ENCODE measurements around the gene ZNF491.

DNA sequence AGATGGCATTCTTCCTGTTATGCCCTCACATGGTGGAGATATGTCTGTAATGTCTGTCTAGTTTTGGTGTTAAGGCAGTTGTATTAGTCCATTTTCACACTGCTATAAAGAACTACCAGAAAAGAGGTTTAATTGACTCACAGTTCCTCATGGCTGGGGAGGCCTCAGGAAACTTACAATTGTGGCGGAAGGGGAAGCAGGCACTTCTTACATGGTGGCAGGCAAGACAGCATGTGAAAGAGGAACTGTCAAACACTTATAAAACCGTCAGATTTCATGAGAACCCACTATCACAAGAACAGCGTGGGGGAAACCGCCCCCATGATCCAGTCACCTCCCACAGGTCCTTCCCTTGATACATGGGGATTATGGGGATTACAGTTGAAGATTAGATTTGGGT lies 28.3 kb upstream of the ZNF491 start:
- TF ChIP-seq, protein P1, sequence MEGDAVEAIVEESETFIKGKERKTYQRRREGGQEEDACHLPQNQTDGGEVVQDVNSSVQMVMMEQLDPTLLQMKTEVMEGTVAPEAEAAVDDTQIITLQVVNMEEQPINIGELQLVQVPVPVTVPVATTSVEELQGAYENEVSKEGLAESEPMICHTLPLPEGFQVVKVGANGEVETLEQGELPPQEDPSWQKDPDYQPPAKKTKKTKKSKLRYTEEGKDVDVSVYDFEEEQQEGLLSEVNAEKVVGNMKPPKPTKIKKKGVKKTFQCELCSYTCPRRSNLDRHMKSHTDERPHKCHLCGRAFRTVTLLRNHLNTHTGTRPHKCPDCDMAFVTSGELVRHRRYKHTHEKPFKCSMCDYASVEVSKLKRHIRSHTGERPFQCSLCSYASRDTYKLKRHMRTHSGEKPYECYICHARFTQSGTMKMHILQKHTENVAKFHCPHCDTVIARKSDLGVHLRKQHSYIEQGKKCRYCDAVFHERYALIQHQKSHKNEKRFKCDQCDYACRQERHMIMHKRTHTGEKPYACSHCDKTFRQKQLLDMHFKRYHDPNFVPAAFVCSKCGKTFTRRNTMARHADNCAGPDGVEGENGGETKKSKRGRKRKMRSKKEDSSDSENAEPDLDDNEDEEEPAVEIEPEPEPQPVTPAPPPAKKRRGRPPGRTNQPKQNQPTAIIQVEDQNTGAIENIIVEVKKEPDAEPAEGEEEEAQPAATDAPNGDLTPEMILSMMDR (IDR thresholded peaks at IDR 0.05; ENCODE audit: insufficient read depth, low read depth, low read length): no peak
- no peak for TF ChIP-seq EZH2 (IDR thresholded peaks at IDR 0.05; ENCODE audit: insufficient read depth, low read length)
